GM23248 (cell line): ENCODE measurements around the gene PHACTR2.

Experiments used
- EZH2 ChIP-seq: fragments of 200-600 bp; sonication (generic); IDR thresholded peaks from 2 replicates; pipeline ENCODE4 v1.6.1; 2018; ENCODE audit warnings: antibody characterized with exemption, mild to moderate bottlenecking; ENCODE audit not compliant: insufficient read depth, poor library complexity, severe bottlenecking
- EZH2phosphoT487 ChIP-seq: fragments of 200-600 bp; sonication (generic); IDR thresholded peaks from 2 replicates; pipeline ENCODE4 v1.6.1; 2018; ENCODE audit warnings: antibody characterized with exemption, moderate library complexity, mild to moderate bottlenecking, low read depth; ENCODE audit not compliant: insufficient read depth

- no peak for TF ChIP-seq EZH2
- TF ChIP-seq EZH2phosphoT487 = no peak
These were observed 27.8 kb downstream of the PHACTR2 start for GRCh38 chr6:143705569-143705968.
